NK-92 treated with Interleukin-12 subunit alpha and Interleukin-12 subunit beta, amount 100 ng/mL, for 24 hours (cell line): ENCODE results near the gene CPHXL.

Experiments
- DNase-seq: peaks from one replicate; lab custom pipeline; 2025; lab: John Stamatoyannopoulos, UW

The CPHXL gene

GRCh38 chr16:75726390-75726789, at the start of gene CPHXL:
CPHXL (minus strand) TSS chr16:75726490; CDS start chr16:75726442, 48 bp downstream.
- no peak for DNase-seq

GRCh38 chr16:75774197-75774596, 47.9 kb upstream of the CPHXL start:
- DNase-seq = no peak

DNA sequence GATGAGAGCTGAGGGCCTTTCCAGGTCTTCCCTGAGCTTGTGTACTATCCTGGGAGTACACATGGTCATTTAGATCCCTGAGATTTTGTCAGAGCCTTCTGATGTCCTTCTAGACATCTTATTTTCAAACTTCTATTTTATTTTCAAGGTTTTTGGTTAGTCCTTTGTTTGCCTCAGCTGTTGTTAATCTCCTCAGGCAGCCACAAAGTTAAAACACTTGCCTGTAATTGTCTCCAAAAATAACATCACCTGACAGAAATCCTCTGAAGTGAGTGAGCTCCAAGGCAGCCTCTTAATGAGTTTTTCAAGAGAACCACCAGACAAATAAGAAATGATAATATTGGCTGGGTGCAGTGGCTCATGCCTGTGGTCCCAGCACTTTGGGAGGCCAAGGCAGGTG, 43.8 kb upstream of the CPHXL start:
- DNase-seq = no peak

- DNase-seq = peak; percentile 7
Measured at GRCh38 chr16:75764154-75764768, 38.0 kb upstream of the CPHXL start.

- DNase-seq = no peak
Measured at GRCh38 chr16:75763204-75763603, 36.9 kb upstream of the CPHXL start.

GRCh38 chr16:75762746-75763145, 36.5 kb upstream of the CPHXL start:
- DNase-seq = no peak

DNA sequence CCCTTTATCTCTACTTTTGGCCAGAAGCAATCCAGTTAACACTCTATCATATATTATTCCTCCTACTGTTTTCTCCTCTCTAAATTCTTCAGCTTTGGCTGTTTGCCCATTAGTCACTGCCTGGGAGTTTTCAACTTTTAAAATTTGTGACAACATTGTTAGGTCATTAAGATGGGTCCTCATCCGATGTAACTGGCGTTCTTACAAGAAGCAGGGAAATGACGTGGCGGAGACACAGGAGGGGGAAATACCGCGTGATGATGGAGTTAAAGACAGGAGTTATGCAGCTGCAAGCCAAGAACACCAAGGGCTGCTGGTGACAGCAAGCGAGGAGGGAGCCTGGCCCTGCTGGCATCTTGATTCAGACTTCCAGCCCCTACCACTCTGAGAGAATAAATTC, 34.8 kb upstream of the CPHXL start:
- no peak for DNase-seq

DNA sequence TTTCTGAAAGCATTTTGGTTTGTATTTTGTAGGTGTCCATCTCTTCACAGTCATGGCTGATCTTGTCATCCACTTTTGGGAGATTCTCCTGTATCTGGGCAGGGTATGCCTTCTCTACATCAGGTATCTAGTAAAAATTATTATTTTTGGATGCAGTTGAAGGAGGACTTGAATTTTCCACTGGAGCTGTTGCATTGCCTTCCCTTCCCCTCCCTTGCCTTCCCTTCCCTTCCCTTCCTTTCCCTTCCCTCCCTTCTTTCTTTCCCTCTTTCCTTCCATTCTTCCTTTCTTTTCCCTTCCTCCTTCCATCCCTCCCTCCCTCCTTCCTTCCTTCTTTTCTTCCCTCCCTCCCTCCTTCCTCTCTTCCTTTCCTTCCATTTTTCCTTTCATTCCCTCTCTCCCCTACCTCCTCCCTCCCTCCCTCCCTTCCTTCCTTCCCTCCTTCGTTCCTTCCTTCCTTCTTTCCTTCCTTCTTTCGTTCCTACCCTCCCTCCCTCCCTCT, 33.8 kb upstream of the CPHXL start:
- no peak for DNase-seq

- no peak for DNase-seq
Measured at GRCh38 chr16:75758215-75758614, 31.9 kb upstream of the CPHXL start.

- DNase-seq = no peak
Measured at GRCh38 chr16:75754141-75754540, 27.9 kb upstream of the CPHXL start.

- no peak for DNase-seq
Measured at GRCh38 chr16:75750528-75750927, 24.2 kb upstream of the CPHXL start.

DNA sequence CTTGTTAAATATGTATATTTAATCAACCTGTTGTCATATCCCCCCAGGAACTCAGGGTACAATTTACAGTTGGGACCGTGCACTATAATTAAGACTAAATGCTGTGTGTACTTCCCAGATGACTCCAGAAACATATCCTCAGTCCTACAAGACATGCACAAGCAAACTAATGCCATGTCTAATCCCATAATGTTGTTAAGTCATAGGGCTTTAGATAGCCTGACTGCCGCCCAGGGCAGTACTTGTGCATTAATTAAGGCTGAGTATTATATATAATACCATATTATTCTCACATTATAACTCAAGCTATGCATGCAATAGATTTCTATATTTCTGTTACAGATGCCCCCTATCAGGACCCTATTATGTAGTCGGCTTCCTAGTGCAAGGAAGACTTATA, 20.1 kb upstream of the CPHXL start:
- DNase-seq = no peak

DNA sequence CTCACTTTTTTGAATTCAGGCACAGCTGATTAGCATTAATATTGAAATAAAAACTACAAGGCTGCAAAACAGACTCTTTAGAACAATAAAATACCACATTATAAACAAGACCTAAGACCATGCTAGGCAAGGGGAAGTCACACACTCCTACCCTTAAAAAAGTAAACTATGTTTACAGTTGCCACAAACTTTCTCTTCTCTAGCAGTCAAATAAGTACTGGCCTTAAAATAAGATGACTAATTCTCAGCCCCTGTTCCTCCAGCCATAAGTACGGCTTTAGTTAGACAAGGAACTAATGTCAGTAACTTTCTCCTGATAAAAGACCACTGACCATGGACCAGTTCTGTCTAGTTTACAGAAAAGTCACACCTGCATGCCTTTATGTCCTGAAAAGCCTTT, 19.5 kb upstream of the CPHXL start:
- no peak for DNase-seq

DNA sequence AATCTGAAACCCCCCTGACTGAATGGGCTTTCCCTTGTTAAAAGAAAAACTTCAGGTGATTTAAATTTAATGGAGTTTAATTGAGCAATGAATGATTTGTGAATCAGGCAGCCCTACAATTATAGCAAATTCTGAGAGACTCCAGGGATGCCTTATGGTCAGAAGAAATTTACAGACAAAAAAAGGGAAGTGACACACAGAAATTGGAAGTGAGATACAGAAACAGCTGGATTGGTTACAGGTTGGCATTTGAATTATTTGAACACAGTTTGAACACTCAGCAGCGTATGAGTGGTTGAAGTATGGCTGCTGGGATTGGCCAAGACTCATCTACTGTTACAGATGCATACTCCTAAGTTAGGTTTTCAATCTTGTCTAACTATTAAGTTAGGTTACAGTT, 19.0 kb upstream of the CPHXL start:
- no peak for DNase-seq

GRCh38 chr16:75742424-75743047, 16.2 kb upstream of the CPHXL start:
- no peak for DNase-seq

- no peak for DNase-seq
Measured at GRCh38 chr16:75733305-75734211, 7.3 kb upstream of the CPHXL start.

DNA sequence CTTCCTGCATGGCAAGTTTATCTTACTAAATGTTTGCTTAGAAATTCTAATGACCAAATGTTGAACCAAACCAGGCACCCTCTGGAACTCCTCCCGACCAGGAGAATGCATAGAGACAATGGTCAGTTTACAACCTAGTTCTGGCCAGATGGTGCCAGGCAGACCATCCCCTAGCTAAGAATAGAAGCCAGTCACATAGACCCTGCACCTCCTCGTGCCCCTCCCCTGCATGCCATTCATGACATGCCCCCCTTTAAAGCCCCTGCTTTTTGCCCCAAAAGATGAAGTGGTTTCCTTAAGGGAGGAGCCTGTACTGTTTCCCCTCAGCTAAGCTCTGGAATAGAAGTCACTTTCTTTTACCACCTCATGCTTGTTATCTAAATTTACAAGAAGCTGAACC, 6.6 kb upstream of the CPHXL start:
- no peak for DNase-seq

DNA sequence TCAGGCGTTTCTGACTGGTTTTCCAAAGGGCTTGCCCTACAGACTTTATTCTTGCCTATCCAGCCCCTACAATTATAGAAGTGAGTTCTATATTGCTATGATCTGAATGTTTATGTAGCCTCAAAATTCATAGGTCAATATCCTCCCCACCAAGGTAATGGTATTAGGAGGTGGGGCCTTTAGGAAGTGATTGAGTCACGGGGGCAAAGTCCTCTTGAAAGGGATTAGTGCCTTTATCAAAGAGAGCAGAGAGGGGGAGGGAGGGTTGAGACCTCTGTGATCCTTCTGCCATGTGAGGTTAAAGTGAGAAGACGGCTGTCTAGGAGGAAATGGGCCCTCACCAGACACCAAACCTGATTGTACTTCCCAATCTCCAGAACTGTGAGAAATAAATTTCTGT, 931 bp upstream of the CPHXL start:
- no peak for DNase-seq

DNA sequence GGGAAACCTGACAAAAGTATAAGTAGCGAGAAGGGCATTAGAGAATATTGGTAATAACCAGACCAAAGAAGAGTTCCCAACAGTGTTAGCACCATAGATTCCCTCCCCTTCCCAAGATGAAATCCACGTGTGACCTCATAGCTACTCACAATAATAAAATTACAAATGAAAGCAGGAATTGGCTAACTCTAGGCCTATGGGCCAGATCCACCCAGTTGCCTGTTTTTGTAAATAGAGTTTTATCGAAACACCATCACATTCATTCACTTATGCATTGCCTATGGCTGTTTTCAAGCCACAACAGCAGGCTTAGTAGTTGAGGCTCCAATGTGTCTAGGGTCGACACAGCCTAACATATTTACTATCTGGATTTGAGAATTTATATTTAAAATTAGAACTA, 7.8 kb downstream of the CPHXL start:
- DNase-seq = no peak

DNA sequence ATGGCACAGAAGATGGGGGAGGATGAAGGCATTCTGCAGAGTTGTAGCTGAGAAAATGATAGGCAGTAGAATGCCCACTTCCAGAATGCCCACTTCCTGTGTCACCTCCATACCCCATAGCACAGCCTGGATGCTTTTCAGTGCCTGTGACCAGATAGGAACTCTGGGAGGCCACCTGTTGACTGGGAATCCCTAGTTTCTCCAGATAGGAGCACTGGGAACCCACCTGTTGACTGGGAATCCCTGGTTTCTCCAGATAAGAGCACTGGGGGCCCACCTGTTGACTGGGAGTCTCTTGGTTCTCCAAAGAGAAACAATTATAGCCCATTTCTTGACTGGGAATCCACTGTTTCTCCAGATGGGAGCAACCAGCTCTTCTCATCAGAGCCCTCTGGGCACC, 11.6 kb downstream of the CPHXL start:
- DNase-seq = no peak

- DNase-seq = no peak
Measured at GRCh38 chr16:75710344-75710743, 15.9 kb downstream of the CPHXL start.

GRCh38 chr16:75703306-75703705, 23.0 kb downstream of the CPHXL start:
- DNase-seq = no peak

GRCh38 chr16:75702242-75702641, 24.0 kb downstream of the CPHXL start:
- no peak for DNase-seq
